H1 (cell line): Measurements from ENCODE around the gene SERAC1. TPM values are rescaled to one million over a fixed set of nuclear protein-coding genes. Genes with fewer than 3 reads are reported as not detected.

ENCODE experiments used
- CTCF ChIA-PET: fragments of 300-600 bp; sonication (Branson Sonifier 250); formaldehyde crosslinking; loops from one replicate; lab custom pipeline; 2021; ENCODE audit not compliant: partially characterized antibody; lab: Charles Lee
- POLR2A ChIA-PET: fragments of 300-600 bp; sonication (Branson Sonifier 250); formaldehyde crosslinking; loops from one replicate; lab custom pipeline; 2021; ENCODE audit warnings: inconsistent platforms; ENCODE audit not compliant: partially characterized antibody; lab: Charles Lee
- DNase-seq, 2 experiments: peaks; one replicate each; pipeline versions ENCODE4 v3.0.0 to v3.0.0-alpha.2; 2010 to 2022; ENCODE audit warnings: low spot score in 2 of 2, low read depth in 1 of 2, mixed read lengths in 1 of 2
- FAIRE-seq: peaks from 2 replicates; lab custom pipeline; 2011; peaks lifted over from hg19 to GRCh38; lab: Jason Lieb, UNC
- H2AFZ ChIP-seq: 2 replicates; pipeline ENCODE4 v1.8.1; 2012; ENCODE audit warnings: low read length, inconsistent platforms
- H2AK5ac ChIP-seq: 2 replicates; pipeline ENCODE4 v1.6.1; 2013; ENCODE audit warnings: low read depth, low read length
- H2BK120ac ChIP-seq: replicated peaks from 2 replicates; pipeline ENCODE3; 2013; ENCODE audit warnings: low read depth, low read length, inconsistent platforms
- H2BK12ac ChIP-seq: 2 replicates; pipeline ENCODE4 v1.6.1; 2013; ENCODE audit warnings: low read depth, low read length
- H2BK15ac ChIP-seq: 2 replicates; pipeline ENCODE4 v1.6.1; 2013; ENCODE audit warnings: low read length
- H2BK20ac ChIP-seq: 2 replicates; pipeline ENCODE4 v1.6.1; 2013; ENCODE audit warnings: low read length
- H2BK5ac ChIP-seq: 2 replicates; pipeline ENCODE4 v1.6.1; 2013; ENCODE audit warnings: low read depth, low read length
- H3K14ac ChIP-seq: 2 replicates; pipeline ENCODE4 v1.6.1; 2013; ENCODE audit warnings: inconsistent platforms; ENCODE audit not compliant: insufficient read length
- H3K18ac ChIP-seq: 2 replicates; pipeline ENCODE4 v1.6.1; 2013; ENCODE audit warnings: low read length; ENCODE audit errors: extremely low read depth
- H3K23ac ChIP-seq: 2 replicates; pipeline ENCODE4 v1.6.1; 2013; ENCODE audit warnings: inconsistent platforms; ENCODE audit not compliant: insufficient read length
- H3K23me2 ChIP-seq: 2 replicates; pipeline ENCODE4 v1.6.1; 2013; ENCODE audit warnings: low read depth, low read length
- H3K27ac ChIP-seq: 2 replicates; pipeline ENCODE4 v1.6.1; 2011; ENCODE audit warnings: low read depth, low read length, inconsistent platforms
- H3K27me3 ChIP-seq, 4 experiments: replicated peaks in 1 of 4; 1 replicate in 1 of 4; 2 replicates in 3 of 4; pipeline versions ENCODE4 v1.6.1 to v1.8.1; 2011 to 2013; ENCODE audit warnings: low read length in 3 of 4, mild to moderate bottlenecking in 3 of 4, inconsistent platforms in 2 of 4, mixed read lengths in 2 of 4, moderate library complexity in 1 of 4; ENCODE audit not compliant: control insufficient read depth in 3 of 4, insufficient read depth in 3 of 4; ENCODE audit errors: extremely low read depth in 1 of 4
- H3K36me3 ChIP-seq, 4 experiments: 2 replicates each; pipeline versions ENCODE4 v1.6.1 to v1.8.1; 2011 to 2013; ENCODE audit warnings: mild to moderate bottlenecking in 4 of 4, low read length in 3 of 4, moderate library complexity in 2 of 4, control low read depth in 1 of 4, inconsistent platforms in 1 of 4; ENCODE audit not compliant: insufficient read depth in 4 of 4, control insufficient read depth in 2 of 4
- H3K4ac ChIP-seq: replicated peaks from 2 replicates; pipeline ENCODE3; 2013; ENCODE audit warnings: low read length, low read depth, mixed read lengths, inconsistent platforms; ENCODE audit not compliant: insufficient read length
- H3K4me1 ChIP-seq, 4 experiments: replicated peaks in 1 of 4; 1 replicate in 1 of 4; 2 replicates in 3 of 4; pipeline versions ENCODE4 v1.6.1 to v1.8.1; 2011 to 2013; ENCODE audit warnings: low read length in 3 of 4, inconsistent platforms in 2 of 4, mixed read lengths in 1 of 4; ENCODE audit not compliant: insufficient read depth in 4 of 4, control insufficient read depth in 3 of 4
- H3K4me2 ChIP-seq, 2 experiments: 2 replicates each; pipeline versions ENCODE4 v1.6.1 to v1.8.1; 2011 to 2013; ENCODE audit warnings: low read depth in 2 of 2, low read length in 2 of 2, control low read depth in 1 of 2, inconsistent platforms in 1 of 2, mild to moderate bottlenecking in 1 of 2; ENCODE audit not compliant: insufficient read depth in 1 of 2
- H3K4me3 ChIP-seq, 4 experiments: fragments of 200-600, 300-600 bp in 1 of 4; sonication (generic), shearing (Covaris generic), sonication (Bioruptor Twin) in 1 of 4; 2 replicates each; pipeline versions ENCODE4 v1.5.1 to v1.8.1; 2011 to 2016; ENCODE audit warnings: low read length in 4 of 4, low read depth in 3 of 4, control low read depth in 2 of 4, inconsistent platforms in 2 of 4, mild to moderate bottlenecking in 2 of 4, mixed read lengths in 1 of 4, moderate library complexity in 1 of 4; ENCODE audit not compliant: insufficient read depth in 2 of 4; ENCODE audit errors: extremely low read depth in 1 of 4
- H3K56ac ChIP-seq: replicated peaks from 2 replicates; pipeline ENCODE3; 2013; ENCODE audit warnings: low read depth, mild to moderate bottlenecking, mixed read lengths, low read length, inconsistent platforms; ENCODE audit not compliant: insufficient read length
- H3K79me1 ChIP-seq: 2 replicates; pipeline ENCODE4 v1.6.1; 2013; ENCODE audit warnings: low read depth, low read length, control low read depth
- H3K79me2 ChIP-seq, 2 experiments: 2 replicates each; pipeline versions ENCODE4 v1.6.1 to v1.8.1; 2012 to 2013; ENCODE audit warnings: low read length in 2 of 2, mild to moderate bottlenecking in 2 of 2, inconsistent platforms in 1 of 2; ENCODE audit not compliant: insufficient read depth in 2 of 2, control insufficient read depth in 1 of 2
- H3K9ac ChIP-seq, 4 experiments: replicated peaks in 1 of 4; 1 replicate in 1 of 4; 2 replicates in 3 of 4; pipeline versions ENCODE4 v1.6.1 to v1.8.1; 2011 to 2013; ENCODE audit warnings: low read depth in 3 of 4, low read length in 3 of 4, control low read depth in 2 of 4, mild to moderate bottlenecking in 2 of 4, moderate library complexity in 2 of 4, inconsistent platforms in 1 of 4; ENCODE audit errors: extremely low read depth in 1 of 4
- H3K9me3 ChIP-seq, 2 experiments: 2 replicates each; pipeline versions ENCODE4 v1.6.1 to v1.8.1; 2012 to 2013; ENCODE audit warnings: mild to moderate bottlenecking in 2 of 2, moderate library complexity in 2 of 2, control low read depth in 1 of 2, inconsistent platforms in 1 of 2, low read depth in 1 of 2, low read length in 1 of 2, mixed read lengths in 1 of 2; ENCODE audit not compliant: insufficient read depth in 2 of 2
- H4K20me1 ChIP-seq, 2 experiments: replicated peaks in 1 of 2; 2 replicates each; pipeline versions ENCODE3 to v1.8.1; 2011 to 2013; ENCODE audit warnings: inconsistent platforms in 2 of 2, low read length in 2 of 2, mild to moderate bottlenecking in 1 of 2; ENCODE audit not compliant: insufficient read depth in 2 of 2, control insufficient read depth in 1 of 2
- H4K5ac ChIP-seq: 2 replicates; pipeline ENCODE4 v1.6.1; 2013; ENCODE audit warnings: low read length, low read depth, mixed read lengths, inconsistent platforms; ENCODE audit not compliant: insufficient read length
- H4K8ac ChIP-seq: 2 replicates; pipeline ENCODE4 v1.8.0; 2013; ENCODE audit warnings: mild to moderate bottlenecking, moderate library complexity, low read length, inconsistent platforms; ENCODE audit not compliant: insufficient read depth; ENCODE audit errors: extremely low read depth
- H4K91ac ChIP-seq: replicated peaks from 2 replicates; pipeline ENCODE3; 2013; ENCODE audit warnings: low read length, mixed read lengths, inconsistent platforms; ENCODE audit not compliant: insufficient read length
- EGR1 ChIP-seq: IDR thresholded peaks from 2 replicates; pipeline ENCODE4 v1.6.1; 2011; ENCODE audit warnings: low read depth, low read length, borderline replicate concordance
- GABPA ChIP-seq: IDR thresholded peaks from 2 replicates; pipeline ENCODE4 v1.6.1; 2011; ENCODE audit warnings: mild to moderate bottlenecking, low read length, moderate library complexity, borderline replicate concordance; ENCODE audit not compliant: insufficient read depth
- RNF2 ChIP-seq: fragments of 200-900, 300-1000 bp; sonication (generic); IDR thresholded peaks from 2 replicates; pipeline ENCODE4 v1.7.1; 2016; ENCODE audit warnings: borderline replicate concordance, low read depth, mild to moderate bottlenecking, antibody characterized with exemption, low read length; ENCODE audit not compliant: poor library complexity, severe bottlenecking; ENCODE audit errors: missing control alignments
- SAP30 ChIP-seq: fragments of 300-600 bp; sonication (generic); IDR thresholded peaks from 2 replicates; pipeline ENCODE4 v1.7.1; 2012; ENCODE audit warnings: low read length, moderate library complexity, mild to moderate bottlenecking, inconsistent platforms; ENCODE audit not compliant: insufficient read depth, insufficient replicate concordance
- SIN3A ChIP-seq, 2 experiments: IDR thresholded peaks in 1 of 2; conservative IDR thresholded peaks in 1 of 2; 2 replicates each; pipeline ENCODE4 v1.6.1; 2011 to 2012; ENCODE audit warnings: low read length in 2 of 2, improper control_type of control experiment in 1 of 2, low read depth in 1 of 2, mild to moderate bottlenecking in 1 of 2
- SIRT6 ChIP-seq: IDR thresholded peaks from one replicate; pipeline ENCODE4 v1.7.1; 2012; ENCODE audit warnings: low read length, inconsistent platforms
- SP4 ChIP-seq: IDR thresholded peaks from 2 replicates; pipeline ENCODE4 v1.6.1; 2012; ENCODE audit warnings: low read length, inconsistent platforms
- SUZ12 ChIP-seq: fragments of 200-600 bp; sonication (generic); IDR thresholded peaks from 2 replicates; pipeline ENCODE4 v1.6.1; 2012; ENCODE audit warnings: mild to moderate bottlenecking, inconsistent platforms, low read length, moderate library complexity, mixed read lengths
- YY1 ChIP-seq: IDR thresholded peaks from 2 replicates; pipeline ENCODE4 v1.6.1; 2011; ENCODE audit warnings: low read depth, mild to moderate bottlenecking, low read length
- WGBS, 2 experiments: shearing (Covaris generic) in 1 of 2; methylation state at CpG; one replicate each; pipeline versions ENCODE4 v1.1.6 to v1.1.7; 2013 to 2015; ENCODE audit warnings: low lambda C conversion rate in 2 of 2, mixed read lengths in 2 of 2, inconsistent platforms in 1 of 2, low coverage in 1 of 2, missing lambda C conversion rate in 1 of 2; ENCODE audit not compliant: insufficient replicate concordance in 2 of 2, insufficient coverage in 1 of 2, insufficient read length in 1 of 2; ENCODE audit errors: extremely low coverage in 1 of 2, missing lambda C conversion rate in 1 of 2; 5-methylcytosine and 5-hydroxymethylcytosine counted together
- polyA plus RNA-seq, 7 experiments: library from polyadenylated mRNA; depleted of rRNA in 3 of 7; stranded (reverse) in 5 of 7; unstranded in 2 of 7; fragments of >200 nt in 5 of 7; fragments of 200-250 nt in 2 of 7; gene quantifications; 1 replicate in 5 of 7; 2 replicates in 1 of 7; 4 replicates in 1 of 7; pipeline versions ENCODE4 v1.2.1 to v1.2.3, GENCODE V29; 2011 to 2013; ENCODE audit warnings: missing spikeins in 2 of 7, mixed read lengths in 2 of 7
- total RNA-seq: library from RNA; stranded (reverse); fragmentation: NEBNext Ultra II Directional; extraction: Animal tissue kit (Norgen Biotek cat#: 25700); gene quantifications from 2 replicates; pipeline ENCODE4 v1.2.1, GENCODE V29; 2021
- TF ChIP-seq, protein P1 (sequence below): IDR thresholded peaks from 2 replicates; pipeline ENCODE4 v1.6.1; 2012; ENCODE audit warnings: low read length, inconsistent platforms

Gene SERAC1
- total and polyA plus RNA-seq, 2 of the 8 experiments (the other 6 are each of a cell fraction or from before 2014, with no cell fraction given): 7.3 to 9.0 TPM

GRCh38 chr6:158157064-158157764 is 10.8 kb downstream of the SERAC1 start:
- Histone ChIP-seq H2BK5ac (no peak overlapping the region), H3K9ac (no peak overlapping the region), H3K79me2 (no peaks in the 10 kb centered on the region; a peak in 1 of 4 replicates), H4K8ac (no peak overlapping the region), H2BK20ac (no peak overlapping the region), H4K20me1 (no peaks in the 10 kb centered on the region), H2AFZ (no peak overlapping the region), H2BK12ac (no peak overlapping the region), H4K5ac (no peak overlapping the region), H3K23me2 (no peaks in the 10 kb centered on the region), H3K27me3 (no peaks in the 10 kb centered on the region), H3K4me3 (no peak overlapping the region), H3K9me3 (no peaks in the 10 kb centered on the region), H2BK15ac (no peak overlapping the region), H2BK120ac (no peak overlapping the region), H3K14ac (no peak overlapping the region), H4K91ac (no peak overlapping the region), H3K27ac (no peak overlapping the region), H3K4ac (no peak overlapping the region), H3K56ac (no peak overlapping the region), H3K36me3 (peaks cover 0 to 7% (median 1%) of the 10 kb centered on the region in 4 experiments; a peak in 3 of 8 replicates), H3K23ac (no peak overlapping the region), H3K18ac (no peak overlapping the region), H3K4me1 (peaks cover 0 to 10% (median 5%) of the 10 kb centered on the region in 4 experiments; a peak in 4 of 7 replicates), H2AK5ac (no peak overlapping the region), H3K79me1 (no peaks in the 10 kb centered on the region; the same call in 1 of the 2 replicates), H3K4me2 (no peak overlapping the region)
- POLR2A ChIA-PET: interaction anchor here (0.9 kb wide), 1 partner anchor 17 kb away, joined by 3 read pairs; no protein-coding TSS in a partner anchor
- CTCF ChIA-PET: no interaction called here
- DNase-seq (no peak), FAIRE-seq (no peak)
- 96% methylated on average over 5 of the region's 5 CpGs; no CpG with 5 or more reads in 1 of the 2 experiments for WGBS, 2 experiments
- TF ChIP-seq YY1 (no peak), SUZ12 (no peak), GABPA (no peak), SIRT6 (no peak), SAP30 (no peak), RNF2 (no peak), SIN3A (conservative IDR thresholded peaks at IDR 0.05 in 1 of 2, IDR thresholded peaks at IDR 0.05 in 1 of 2; ENCODE audit: low read depth in 1 of 2, low read length in 2 of 2) (no peak), EGR1 (no peak), SP4 (no peak)
- TF ChIP-seq, protein P1, sequence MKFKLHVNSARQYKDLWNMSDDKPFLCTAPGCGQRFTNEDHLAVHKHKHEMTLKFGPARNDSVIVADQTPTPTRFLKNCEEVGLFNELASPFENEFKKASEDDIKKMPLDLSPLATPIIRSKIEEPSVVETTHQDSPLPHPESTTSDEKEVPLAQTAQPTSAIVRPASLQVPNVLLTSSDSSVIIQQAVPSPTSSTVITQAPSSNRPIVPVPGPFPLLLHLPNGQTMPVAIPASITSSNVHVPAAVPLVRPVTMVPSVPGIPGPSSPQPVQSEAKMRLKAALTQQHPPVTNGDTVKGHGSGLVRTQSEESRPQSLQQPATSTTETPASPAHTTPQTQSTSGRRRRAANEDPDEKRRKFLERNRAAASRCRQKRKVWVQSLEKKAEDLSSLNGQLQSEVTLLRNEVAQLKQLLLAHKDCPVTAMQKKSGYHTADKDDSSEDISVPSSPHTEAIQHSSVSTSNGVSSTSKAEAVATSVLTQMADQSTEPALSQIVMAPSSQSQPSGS: no peak
